Gastrocnemius medialis (tissue), 4 donors: ENCODE data around the gene TP73. TPM values are rescaled to one million over a fixed set of nuclear protein-coding genes. Genes with fewer than 3 reads are reported as not detected.

Source experiments
- ATAC-seq, 2 donors: fragments of 150-250 bp; one replicate each; pipeline ENCODE4 v1.9.1; 2016
- DNase-seq, 2 donors: peaks; one replicate each; pipeline ENCODE4 v3.0.0-alpha.2; 2019
- H3K27ac ChIP-seq, 4 donors: fragments of 200-600 bp; sonication (generic); 1 replicate in 1 of 4; 2 replicates in 3 of 4; pipeline ENCODE4 v1.5.1; 2016 to 2018; ENCODE audit warnings: mild to moderate bottlenecking in 2 of 4, moderate library complexity in 1 of 4
- H3K27me3 ChIP-seq, 3 donors: fragments of 200-600 bp; sonication (generic) in 2 of 3; 1 replicate in 1 of 3; 2 replicates in 2 of 3; pipeline versions ENCODE4 v1.5.1 to v1.6.0; 2016 to 2019; ENCODE audit warnings: mild to moderate bottlenecking in 1 of 3, moderate library complexity in 1 of 3
- H3K36me3 ChIP-seq, 2 donors: fragments of 200-600 bp; sonication (generic) in 1 of 2; one replicate each; pipeline ENCODE4 v1.5.1; 2017 to 2018
- H3K4me1 ChIP-seq, 2 donors: fragments of 200-600 bp; sonication (generic) in 1 of 2; one replicate each; pipeline ENCODE4 v1.5.1; 2016 to 2017; ENCODE audit warnings: mild to moderate bottlenecking in 2 of 2
- H3K4me3 ChIP-seq, 4 donors: fragments of 200-600 bp; sonication (generic) in 3 of 4; 1 replicate in 1 of 4; 2 replicates in 3 of 4; pipeline ENCODE4 v1.5.1; 2016 to 2019; ENCODE audit warnings: mild to moderate bottlenecking in 2 of 4
- H3K9me3 ChIP-seq, 3 donors: fragments of 200-600 bp; sonication (generic) in 2 of 3; 1 replicate in 1 of 3; 2 replicates in 2 of 3; pipeline ENCODE4 v1.5.1; 2016 to 2019
- POLR2A ChIP-seq, 2 donors: fragments of 450-650 bp; IDR thresholded peaks; one replicate each; pipeline ENCODE4 v1.6.1; 2017; ENCODE audit warnings: antibody characterized with exemption in 2 of 2, mild to moderate bottlenecking in 2 of 2, moderate library complexity in 2 of 2
- in situ Hi-C, 4 donors: fragments of 200-750 bp; cut with MboI; loops; one replicate each; pipeline versions ENCODE4 v1.15.0 to v1.8.0; 2017; ENCODE audit warnings: low sequenced_read_pairs in 4 of 4
- intact Hi-C: fragments of 100-400 bp; cut with DNase I; formaldehyde crosslinking; loops from one replicate; pipeline ENCODE4 v1.15.1; 2023; ENCODE audit warnings: low total_unique reads
- total RNA-seq, 4 donors: library from RNA; depleted of rRNA; stranded (reverse); fragments of >200 nt; gene quantifications; one replicate each; pipeline versions ENCODE4 v1.1.0 to v1.2.3, GENCODE V29; 2016
- TF ChIP-seq, protein P1 (sequence below), 5 experiments: fragments of 450-650 bp in 3 of 5; fragments of 200-600 bp in 2 of 5; sonication (generic) in 2 of 5; IDR thresholded peaks in 4 of 5; conservative IDR thresholded peaks in 1 of 5; 1 replicate in 4 of 5; 2 replicates in 1 of 5; pipeline ENCODE4 v1.5.1; 2016 to 2019; ENCODE audit warnings: antibody characterized with exemption in 5 of 5, mild to moderate bottlenecking in 3 of 5, moderate library complexity in 3 of 5

TP73 gene
- total RNA-seq, 4 donors from 2014 or later, result 0.07 TPM; not detected in 3

GRCh38 chr1:3626025-3626424 lies 26.3 kb upstream of the TP73 start:
- in situ Hi-C loops (loop anchor here in 2 of 4 donors (10.0 kb wide), 1 partner anchor 141 kb away; no protein-coding TSS in a partner anchor), intact Hi-C loops (loop anchor here (10.0 kb wide), 1 partner anchor 279 kb away; the partner anchor contains the start of gene C1orf174)
- DNase-seq, result no peak
- Histone ChIP-seq H3K4me3 (peak overlapping the region; percentile 57 to 99 (median 82)), H3K36me3 (peaks cover 0 to 39% of the 10 kb centered on the region in 2 donors), H3K27ac (peak overlapping the region in 3 of 4 donors; percentile 77 to 91 (median 81)), H3K27me3 (no peaks in the 10 kb centered on the region), H3K9me3 (no peaks in the 10 kb centered on the region), H3K4me1 (peaks cover 21 to 23% of the 10 kb centered on the region in 2 donors)
- ATAC-seq, result no peak
- no peak for TF ChIP-seq POLR2A (IDR thresholded peaks at IDR 0.05)
- TF ChIP-seq, protein P1, sequence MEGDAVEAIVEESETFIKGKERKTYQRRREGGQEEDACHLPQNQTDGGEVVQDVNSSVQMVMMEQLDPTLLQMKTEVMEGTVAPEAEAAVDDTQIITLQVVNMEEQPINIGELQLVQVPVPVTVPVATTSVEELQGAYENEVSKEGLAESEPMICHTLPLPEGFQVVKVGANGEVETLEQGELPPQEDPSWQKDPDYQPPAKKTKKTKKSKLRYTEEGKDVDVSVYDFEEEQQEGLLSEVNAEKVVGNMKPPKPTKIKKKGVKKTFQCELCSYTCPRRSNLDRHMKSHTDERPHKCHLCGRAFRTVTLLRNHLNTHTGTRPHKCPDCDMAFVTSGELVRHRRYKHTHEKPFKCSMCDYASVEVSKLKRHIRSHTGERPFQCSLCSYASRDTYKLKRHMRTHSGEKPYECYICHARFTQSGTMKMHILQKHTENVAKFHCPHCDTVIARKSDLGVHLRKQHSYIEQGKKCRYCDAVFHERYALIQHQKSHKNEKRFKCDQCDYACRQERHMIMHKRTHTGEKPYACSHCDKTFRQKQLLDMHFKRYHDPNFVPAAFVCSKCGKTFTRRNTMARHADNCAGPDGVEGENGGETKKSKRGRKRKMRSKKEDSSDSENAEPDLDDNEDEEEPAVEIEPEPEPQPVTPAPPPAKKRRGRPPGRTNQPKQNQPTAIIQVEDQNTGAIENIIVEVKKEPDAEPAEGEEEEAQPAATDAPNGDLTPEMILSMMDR (IDR thresholded peaks at IDR 0.05 in 4 of 5, conservative IDR thresholded peaks at IDR 0.05 in 1 of 5), result no peak

DNA sequence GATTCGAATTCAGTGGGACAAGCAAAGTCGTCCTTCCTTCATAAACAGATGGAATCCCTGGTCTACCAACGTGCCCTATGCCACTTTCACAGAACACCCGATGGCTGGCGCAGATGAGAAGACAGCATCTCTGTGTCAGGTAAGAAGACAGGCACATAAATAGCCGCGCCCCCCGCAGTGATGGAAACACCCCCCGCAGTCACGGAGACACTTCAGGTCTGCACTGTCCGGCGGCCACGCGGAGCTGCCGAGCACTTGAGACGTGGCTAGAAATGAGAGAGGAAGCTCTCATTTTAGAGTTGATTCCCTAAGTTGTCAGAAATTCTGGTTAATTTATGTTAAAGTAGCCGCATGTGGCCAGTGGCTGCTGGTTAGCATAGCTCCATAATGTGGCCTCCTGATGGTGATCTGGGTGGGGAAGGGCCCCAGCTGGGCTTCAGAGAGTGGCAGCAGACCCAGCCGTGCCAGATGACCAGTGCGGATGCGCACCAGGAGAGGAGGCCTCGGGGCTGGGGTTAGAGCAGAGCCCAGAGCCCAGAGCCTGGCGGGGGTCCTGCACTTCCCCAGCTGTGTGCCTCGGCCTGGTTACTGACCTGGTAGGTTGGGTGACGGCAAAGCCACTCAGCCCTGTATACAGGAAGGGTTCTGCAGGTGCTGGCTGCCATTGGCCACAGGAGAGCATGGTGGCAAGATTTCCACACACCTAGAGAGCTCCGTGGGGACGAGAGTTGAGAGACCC lies 24.6 kb upstream of the TP73 start:
- H3K9me3 ChIP-seq, result no peaks in the 10 kb centered on the region
- no peak overlapping the region for H3K27ac ChIP-seq
- no peaks in the 10 kb centered on the region for H3K27me3 ChIP-seq
- in situ Hi-C loops, result loop anchor here in 2 of 4 donors (10.0 kb wide), 1 partner anchor 143 kb away; no protein-coding TSS in a partner anchor
- peaks cover 0 to 42% of the 10 kb centered on the region in 2 donors for H3K36me3 ChIP-seq
- no peak overlapping the region for H3K4me3 ChIP-seq
- intact Hi-C loops, result loop anchor here (10.0 kb wide), 1 partner anchor 277 kb away; the partner anchor contains the start of gene C1orf174
- H3K4me1 ChIP-seq, result peaks cover 20 to 21% of the 10 kb centered on the region in 2 donors
- TF ChIP-seq, protein P1 (IDR thresholded peaks at IDR 0.05 in 4 of 5, conservative IDR thresholded peaks at IDR 0.05 in 1 of 5), result no peak
- no peak for TF ChIP-seq POLR2A (IDR thresholded peaks at IDR 0.05)
- DNase-seq, result no peak
- ATAC-seq, result no peak

DNA sequence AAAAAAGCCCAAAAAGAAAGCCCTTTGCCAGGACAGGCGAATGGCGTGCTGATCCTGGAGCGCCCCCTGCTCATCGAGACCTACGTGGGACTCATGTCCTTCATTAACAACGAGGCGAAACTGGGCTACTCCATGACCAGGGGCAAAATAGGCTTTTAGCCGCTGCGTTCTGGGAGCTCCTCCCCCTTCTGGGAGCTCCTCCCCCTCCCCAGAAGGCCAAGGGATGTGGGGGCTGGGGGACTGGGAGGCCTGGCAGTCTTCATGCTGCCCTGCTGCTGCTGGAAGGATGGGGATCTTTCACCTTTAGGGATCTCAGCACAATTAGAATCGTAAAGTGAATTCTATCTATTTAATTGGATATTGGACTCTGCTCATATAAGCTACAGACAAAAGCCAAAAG lies 23.9 kb upstream of the TP73 start:
- Histone ChIP-seq H3K27ac (no peak overlapping the region), H3K36me3 (peaks cover 0 to 49% of the 10 kb centered on the region in 2 donors), H3K4me3 (no peak overlapping the region), H3K9me3 (no peaks in the 10 kb centered on the region), H3K4me1 (peaks cover 12 to 13% of the 10 kb centered on the region in 2 donors), H3K27me3 (no peaks in the 10 kb centered on the region)
- TF ChIP-seq, protein P1 (IDR thresholded peaks at IDR 0.05 in 4 of 5, conservative IDR thresholded peaks at IDR 0.05 in 1 of 5), result no peak
- TF ChIP-seq POLR2A (IDR thresholded peaks at IDR 0.05), result no peak
- in situ Hi-C loops, result loop anchor here in 2 of 4 donors (10.0 kb wide), 1 partner anchor 144 kb away; no protein-coding TSS in a partner anchor
- intact Hi-C loops, result loop anchor here (10.0 kb wide), 1 partner anchor 276 kb away; the partner anchor contains the start of gene C1orf174
- no peak for ATAC-seq
- no peak for DNase-seq

DNA sequence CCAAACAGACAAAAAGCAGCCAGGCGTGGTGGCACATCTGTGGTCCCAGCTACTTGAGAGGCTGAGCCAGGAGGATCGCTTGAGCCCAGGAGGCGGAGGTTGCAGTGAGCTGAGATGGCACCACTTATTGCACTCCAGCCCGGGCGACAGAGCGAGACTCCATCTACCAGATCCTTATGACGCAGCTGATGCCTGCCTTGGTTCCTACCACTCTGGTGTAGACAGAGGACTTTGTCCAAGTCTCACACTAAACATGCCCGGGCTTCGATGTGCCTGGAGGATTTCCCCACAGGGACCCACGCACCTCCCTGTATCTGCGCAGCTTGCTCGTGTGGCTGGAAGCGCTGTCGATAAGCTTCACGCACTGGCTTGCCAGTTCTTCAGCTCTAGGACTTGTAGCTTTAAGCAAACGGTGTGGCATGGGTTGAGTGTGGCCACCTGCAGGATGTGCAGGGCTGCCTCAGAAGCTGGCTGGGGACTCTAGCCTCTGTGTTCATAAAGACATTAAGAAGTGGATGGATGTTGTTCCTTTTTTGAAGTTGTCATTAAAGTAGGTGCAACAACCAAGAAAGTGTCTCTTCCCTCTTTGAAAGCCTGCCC lies 22.7 kb upstream of the TP73 start:
- Histone ChIP-seq H3K27me3 (no peaks in the 10 kb centered on the region), H3K4me3 (no peak overlapping the region), H3K4me1 (peaks cover 5 to 6% of the 10 kb centered on the region in 2 donors), H3K36me3 (peaks cover 0 to 59% of the 10 kb centered on the region in 2 donors), H3K9me3 (no peaks in the 10 kb centered on the region), H3K27ac (no peak overlapping the region)
- TF ChIP-seq POLR2A (IDR thresholded peaks at IDR 0.05), result no peak
- TF ChIP-seq, protein P1 (IDR thresholded peaks at IDR 0.05 in 4 of 5, conservative IDR thresholded peaks at IDR 0.05 in 1 of 5), result no peak
- DNase-seq (no peak), ATAC-seq (no peak)
- in situ Hi-C loops, result loop anchor here in 2 of 4 donors (10.0 kb wide), 1 partner anchor 145 kb away; no protein-coding TSS in a partner anchor
- intact Hi-C loops, result loop anchor here (10.0 kb wide), 1 partner anchor 275 kb away; the partner anchor contains the start of gene C1orf174
